ENCODE results near the gene GIMD1.

- TF ChIP-seq CTCF (conservative IDR thresholded peaks at IDR 0.05; ENCODE audit: low read length) (no peak), EZH2phosphoT487 (IDR thresholded peaks at IDR 0.05; ENCODE audit: borderline replicate concordance) (no peak)
Observed at GRCh38 chr4:106316773-106317409, 51.7 kb downstream of the GIMD1 start.
